ELF-1 (cell line): ENCODE measurements around the gene ARL10.
"Not testable (repeated sequence)": the region's sequence is repeated elsewhere in the genome, so short reads cannot be mapped to it uniquely, and the experiment has no call there.

Source experiments
- DNase-seq: peaks from one replicate; pipeline ENCODE4 v3.0.0-alpha.2; 2016; ENCODE audit warnings: low read depth, low spot score

Gene ARL10

DNA sequence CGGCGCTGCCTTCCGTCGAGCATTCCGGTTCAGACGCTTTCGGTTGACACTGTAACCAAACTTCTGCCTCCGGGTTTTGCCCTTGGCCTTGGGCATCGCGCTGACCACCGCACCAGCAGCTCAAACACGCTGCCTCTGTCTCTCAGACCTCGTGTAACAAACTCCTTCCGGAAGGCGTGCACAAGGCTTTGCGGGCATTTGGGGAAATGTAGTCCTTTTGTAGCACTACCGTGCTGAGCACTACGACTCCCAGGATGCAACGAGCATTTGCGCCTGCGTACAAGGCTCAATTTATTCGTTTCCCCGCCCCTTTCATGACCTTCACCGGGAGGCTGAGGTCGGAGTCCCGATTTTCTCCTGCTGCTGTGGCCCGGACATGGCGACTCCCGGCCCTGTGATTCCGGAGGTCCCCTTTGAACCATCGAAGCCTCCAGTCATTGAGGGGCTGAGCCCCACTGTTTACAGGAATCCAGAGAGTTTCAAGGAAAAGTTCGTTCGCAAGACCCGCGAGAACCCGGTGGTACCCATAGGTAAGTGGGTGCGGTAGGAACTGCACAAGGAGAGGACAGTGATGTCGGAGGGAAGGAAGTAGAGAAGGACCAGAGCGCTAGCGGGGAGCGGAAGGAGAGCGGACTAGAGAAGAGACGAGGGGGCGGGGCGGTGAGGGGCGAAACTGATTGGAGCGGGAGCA, 23.3 kb downstream of the ARL10 start, which contains the start of the genes HIGD2A and NOP16:
Gene HIGD2A, plus strand, starts transcription at position 308 of the 691 bp plus-strand sequence. Its CDS starts 69 bp downstream, at position 377.
Gene NOP16, minus strand, starts transcription at position 155 of the 691 bp plus-strand sequence. Its CDS starts 59 bp downstream, at position 96.
- DNase-seq: peak; percentile 98

DNA sequence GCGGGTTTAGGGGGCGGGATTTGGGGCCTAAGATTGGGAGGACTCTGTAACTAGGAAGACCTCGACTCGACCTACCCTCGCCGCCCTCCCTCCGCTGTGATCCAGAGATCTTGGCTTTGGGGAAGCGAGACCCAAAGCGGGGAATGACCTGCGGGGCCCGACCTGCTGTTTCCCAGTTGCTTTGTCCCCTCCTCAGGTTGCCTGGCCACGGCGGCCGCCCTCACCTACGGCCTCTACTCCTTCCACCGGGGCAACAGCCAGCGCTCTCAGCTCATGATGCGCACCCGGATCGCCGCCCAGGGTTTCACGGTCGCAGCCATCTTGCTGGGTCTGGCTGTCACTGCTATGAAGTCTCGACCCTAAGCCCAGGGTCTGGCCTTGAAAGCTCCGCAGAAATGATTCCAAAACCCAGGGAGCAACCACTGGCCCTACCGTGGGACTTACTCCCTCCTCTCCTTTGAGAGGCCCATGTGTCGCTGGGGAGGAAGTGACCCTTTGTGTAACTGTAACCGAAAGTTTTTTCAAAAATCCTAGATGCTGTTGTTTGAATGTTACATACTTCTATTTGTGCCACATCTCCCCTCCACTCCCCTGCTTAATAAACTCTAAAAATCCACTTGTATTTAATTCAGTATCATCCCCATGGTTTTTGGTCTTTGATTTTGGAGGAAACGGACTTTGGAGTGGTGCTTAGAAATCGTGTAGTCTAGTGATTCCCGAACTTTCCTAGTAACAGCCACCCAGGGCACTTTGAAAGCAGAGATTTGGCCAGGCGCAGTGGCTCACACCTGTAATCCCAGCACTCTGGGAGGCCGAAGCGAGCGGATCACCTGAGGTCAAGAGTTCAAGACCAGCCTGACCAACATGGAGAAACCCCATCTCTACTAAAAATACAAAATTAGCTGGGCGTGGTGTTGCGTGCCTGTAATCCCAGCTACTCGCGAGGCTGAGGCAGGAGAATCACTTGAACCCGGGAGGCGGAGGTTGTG, 24.1 kb downstream of the ARL10 start:
- no peak for DNase-seq

DNA sequence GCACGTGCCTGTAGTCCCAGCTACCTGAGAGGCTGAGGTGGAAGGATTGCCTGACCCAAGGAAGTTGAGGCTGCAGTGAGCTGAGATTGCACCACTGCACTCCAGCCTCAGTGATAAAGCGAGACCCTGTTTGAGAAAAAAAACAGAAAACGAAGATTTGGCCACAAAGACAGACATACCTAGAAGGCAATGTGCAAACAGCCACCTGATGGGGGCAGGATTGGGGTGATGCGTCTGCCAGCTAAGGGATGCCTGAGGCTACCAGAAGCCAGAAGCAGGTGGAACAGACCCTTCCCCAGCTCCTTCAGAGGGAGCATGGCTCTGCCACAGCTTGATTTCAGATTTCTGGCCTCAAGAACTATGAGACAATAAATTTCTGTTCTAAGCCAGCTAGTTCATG, 26.2 kb downstream of the ARL10 start:
- no peak for DNase-seq

DNA sequence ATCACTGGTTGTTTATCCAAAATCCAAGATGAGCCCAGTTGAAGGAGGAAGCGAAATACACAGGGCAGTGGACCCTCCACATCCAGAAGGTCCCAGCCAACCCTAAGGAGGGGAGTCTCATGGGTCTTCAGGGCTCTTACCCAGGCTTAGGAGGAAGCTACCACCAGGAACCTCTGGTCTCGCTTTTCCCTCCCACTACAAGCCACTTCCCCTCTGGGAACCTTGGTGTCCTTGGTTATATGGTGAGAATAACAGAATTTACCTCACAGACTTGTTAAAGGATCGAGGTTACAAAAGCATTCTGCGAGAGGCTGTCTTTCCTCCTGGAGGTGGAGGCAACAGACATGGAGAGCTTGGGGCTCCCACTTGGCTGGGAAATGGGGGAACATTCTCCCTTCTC, 26.7 kb downstream of the ARL10 start:
- DNase-seq: no peak

DNA sequence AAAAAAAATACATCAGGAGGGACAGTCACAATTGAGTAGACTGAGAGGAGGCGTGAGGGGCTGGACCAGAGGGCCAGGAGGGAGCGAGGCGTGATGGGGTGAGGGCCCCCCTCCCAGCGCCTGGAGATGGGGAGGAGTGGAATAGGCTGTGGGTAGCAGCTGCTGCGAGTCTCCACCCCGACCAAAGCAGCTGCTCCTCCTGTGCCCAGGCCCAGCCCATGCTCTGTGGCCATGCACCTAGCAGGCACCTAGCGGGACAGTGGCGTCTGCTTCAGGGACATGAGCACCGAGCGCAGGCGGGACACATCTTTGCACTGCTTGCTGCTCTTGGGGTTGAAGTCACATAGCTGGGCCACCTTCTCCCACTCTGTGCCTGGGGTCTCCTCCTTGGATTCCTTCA, 27.2 kb downstream of the ARL10 start:
- no peak for DNase-seq

DNA sequence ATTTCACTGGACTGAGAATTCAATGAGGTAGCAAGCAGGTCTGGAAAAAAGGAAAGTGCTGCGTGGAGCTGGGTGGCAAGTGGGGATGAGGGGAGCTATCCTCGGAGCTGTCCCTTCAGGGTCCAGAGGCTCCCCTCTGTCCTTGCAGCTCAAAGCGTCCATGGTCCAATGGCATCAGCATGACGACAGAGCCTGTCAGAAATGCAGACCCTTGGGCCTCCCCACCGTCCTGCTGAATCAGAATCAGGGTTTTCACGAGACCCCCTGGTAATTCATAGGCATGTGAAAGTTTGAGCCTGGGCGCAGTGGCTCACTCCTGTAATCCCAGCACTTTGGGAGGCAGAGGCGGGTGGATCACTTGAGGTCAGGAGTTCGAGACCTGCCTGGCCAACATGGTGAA, 28.8 kb downstream of the ARL10 start:
- DNase-seq: no peak

DNA sequence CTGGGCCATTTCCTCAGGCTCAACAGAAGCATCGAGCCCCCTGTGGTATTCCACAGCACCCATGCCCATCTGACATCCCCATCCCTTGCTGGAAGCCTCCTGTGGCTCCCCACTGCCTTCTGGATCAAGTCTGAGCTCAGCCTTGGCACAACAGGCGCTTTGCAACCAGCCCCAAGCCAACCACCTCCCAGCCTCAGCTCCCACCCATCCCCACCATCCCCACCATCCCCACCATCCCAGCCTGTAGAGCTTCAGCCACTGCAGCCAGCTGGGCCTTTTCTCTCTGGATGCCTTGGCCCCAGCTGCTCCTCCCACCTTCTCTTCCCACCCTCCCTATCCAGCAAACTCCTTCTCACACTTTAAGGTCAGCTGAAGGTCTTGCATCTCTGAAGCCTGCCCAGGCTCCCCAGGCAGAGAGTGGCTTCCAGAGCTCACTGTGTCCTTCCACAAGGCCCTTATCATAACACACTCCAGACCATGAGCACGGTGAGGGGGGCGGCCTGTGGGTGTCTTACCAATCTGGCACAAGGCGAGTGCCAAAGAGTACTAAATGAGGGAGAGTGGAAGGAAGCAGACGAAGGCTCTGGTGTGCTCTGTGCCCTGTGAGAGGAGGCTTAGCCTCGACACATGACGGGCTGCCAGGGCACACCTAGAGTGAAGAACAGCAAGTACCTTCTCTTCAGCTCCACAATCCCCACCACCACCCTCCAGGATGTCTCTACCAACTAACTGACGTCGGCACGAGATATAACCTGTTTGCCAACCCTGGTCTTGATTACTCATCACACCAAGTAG, 29.8 kb downstream of the ARL10 start:
- DNase-seq: no peak

DNA sequence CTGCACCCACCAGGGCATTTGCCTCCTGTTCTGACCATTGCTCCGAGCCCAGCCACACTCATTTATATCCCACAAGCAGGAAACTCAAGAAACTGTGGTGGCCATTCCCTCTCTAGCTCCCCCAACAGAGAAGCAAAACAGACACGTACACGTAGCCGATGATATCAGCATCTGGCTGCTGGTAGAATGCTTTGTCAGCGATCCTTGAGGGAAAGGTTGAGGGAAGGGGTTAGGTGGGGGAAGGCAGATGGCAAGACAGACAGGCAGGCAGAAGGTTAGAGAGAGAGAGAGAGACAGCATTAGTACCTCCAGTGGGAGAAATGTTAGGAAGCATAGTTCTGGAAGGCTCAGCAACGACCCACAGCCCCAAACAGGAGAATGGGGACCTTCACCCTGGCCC, 31.0 kb downstream of the ARL10 start:
- peak; percentile 53 for DNase-seq

DNA sequence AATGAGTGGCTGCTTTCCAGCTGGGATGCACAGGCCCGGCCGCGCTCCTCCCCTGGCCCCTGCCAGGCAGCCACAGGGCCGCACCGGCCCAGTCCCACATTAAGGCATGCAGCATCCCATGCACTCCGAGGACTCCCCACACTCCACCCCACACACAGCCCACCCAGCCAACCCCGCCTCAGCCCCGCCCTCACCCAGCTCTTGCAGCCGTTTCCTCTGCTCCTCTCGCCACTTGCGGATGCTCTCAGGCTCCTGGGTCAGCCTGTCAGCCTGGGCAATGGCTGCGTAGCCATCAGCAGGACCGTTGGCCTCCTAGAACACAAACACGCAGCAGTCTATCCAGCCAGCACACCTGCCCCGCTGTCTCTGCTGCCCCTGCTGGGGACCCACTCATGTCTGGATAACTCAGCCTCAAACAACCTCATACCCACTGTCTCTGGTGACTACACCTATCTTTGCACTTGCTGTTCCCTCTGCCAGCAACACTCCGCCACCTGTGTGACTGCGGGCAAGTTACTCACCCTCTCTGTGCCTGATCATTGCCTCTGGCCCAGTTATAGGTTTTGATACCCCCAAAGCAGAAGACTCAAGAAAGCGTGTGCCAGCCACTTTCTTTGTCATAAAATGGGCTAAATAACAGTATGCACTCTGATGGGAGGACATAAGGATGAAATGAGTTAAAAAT, 32.6 kb downstream of the ARL10 start:
- DNase-seq: no peak

DNA sequence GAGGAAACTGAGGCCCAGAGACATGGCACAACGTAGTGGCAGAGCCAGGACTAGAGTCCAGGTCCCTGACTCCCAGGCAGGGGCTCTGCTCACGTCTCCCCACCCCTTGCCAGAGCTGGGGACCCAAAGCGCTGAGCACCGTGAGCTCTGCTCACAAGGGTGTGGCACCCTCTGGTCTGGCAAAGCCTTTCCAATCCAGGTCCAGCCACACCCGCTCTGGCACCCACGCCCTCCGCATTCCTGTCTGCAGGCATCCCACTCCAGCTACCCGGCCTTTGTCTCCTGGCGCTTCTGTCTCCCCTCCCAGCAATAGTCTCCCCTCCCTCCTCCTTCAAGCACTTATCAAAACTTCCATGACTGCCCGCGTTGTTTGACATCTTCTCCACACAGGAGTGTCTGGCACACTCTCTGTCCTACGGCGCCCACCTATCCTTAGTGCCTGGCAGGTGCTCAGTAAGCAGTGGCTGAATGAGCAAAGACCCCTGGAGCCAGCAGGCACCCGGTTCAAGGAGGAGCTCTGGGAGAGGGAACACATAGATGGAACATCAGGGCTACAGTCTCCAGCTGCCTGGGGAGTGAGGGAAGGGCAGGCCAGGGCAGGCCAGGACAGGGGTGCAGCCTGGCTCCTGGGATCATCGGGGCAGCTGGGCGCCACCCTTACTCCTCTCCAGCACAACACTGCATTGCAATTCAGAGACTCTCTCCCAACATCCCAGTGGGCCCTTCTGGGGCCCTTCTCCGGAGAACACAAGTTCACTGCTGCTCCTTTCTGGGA, 35.3 kb downstream of the ARL10 start:
- peak; percentile 48 for DNase-seq

DNA sequence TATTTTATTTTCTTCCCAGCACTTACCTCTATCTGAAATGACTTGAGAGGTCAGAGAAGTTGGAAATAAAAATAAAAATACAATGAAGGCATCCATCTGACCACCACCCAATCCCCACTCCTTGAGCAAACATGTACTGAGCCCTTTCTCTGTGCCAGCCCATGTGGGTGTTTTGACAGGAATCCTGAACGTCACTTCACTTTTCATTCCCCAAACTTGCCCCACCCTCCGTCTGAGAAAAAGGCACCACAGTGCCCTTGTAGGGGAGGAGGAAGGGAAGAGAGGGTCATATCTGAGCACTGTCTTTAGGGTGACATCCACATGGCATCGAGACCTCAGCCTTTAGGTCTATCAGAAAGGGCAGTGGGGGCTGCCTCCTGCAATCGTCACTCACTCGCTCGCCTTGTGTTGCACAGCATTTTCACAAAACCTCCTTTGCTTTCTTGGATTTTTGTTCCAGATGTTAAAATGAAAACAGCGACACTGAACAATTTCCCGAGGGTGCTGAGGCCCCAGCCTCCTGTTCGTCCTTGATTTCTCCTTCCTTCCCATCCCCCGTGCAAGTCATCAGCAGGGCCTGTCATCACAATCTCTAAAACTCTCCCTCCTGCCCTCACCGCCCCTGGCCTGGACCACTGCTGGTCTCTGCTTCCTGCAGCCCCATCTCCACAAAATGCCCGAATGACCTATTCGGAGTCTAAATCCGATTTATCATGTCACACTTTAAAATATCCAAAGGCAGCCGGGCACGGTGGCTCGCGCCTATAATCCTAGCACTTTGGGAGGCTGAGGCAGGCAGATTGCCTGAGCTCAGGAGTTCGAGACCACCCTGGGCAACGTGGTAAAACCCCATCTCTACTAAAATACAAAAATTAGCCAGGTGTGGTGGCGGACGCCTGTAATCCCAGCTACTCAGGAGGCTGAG, 36.3 kb downstream of the ARL10 start:
- no peak for DNase-seq

DNA sequence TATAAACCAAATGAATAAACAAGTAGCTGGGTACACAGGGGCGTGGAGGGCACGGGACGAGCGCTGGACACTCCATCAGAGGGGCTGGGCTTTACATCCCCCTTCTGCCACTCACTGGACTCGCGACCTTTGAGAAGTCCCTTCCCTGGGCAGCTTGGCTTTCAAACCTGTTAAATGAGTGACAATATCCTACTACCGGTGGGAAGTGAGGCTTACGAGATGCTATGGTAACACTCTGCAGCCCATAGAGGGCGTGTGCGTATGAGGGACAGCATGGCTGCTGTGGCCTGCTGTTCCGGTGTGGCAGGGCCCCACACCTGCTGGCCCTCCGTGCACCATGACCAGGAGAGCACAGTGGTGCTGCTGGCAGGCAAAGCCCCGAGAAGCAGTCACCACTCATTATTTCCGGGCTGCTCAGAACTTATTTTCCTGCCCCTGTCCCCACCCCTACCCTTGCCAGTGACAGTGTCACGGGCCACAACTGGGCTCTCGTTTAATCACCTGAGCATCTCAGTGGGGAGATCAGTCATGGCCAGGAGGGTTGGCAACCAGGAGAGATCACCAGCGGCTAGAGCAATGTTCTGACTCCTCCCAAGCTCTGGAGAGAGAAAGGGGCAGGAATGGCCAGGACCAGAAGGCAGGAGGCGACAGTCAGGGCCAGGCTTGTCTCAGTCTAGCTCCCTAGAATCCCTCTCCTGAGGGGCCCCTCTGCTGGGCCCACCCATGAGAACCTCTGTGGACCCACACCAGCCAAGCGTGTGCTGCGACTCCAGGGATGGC, 40.6 kb downstream of the ARL10 start:
- DNase-seq: peak; percentile 58

DNA sequence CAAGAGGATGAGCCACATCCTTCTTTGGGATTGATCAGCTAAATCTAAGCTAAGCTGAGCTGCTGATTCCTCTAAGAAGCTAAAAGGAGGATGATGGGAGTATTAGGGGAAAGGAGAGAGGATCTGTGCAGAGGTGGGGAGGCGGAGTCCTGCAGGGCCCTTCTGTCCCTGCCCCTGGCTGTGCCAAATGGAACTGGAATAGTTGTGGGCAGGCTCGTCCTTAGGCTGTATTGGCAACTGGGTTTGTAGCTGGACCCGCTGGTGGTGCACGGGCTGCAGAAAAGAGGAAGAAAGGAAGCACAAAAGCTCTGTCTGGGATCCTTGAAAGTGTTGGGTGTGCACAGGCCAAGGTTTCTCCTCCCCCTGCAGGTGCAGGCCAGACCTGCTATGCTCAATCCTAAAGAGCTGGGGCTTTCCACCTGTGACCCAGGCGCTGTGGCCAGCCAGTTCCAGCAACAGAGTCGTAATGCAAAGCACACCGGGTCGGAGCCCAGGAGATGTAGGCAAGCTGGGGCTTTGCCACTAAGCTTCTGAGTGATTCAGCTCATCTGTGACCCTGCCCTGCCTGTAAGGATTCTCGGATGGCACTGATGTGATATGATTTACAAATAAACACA, 41.3 kb downstream of the ARL10 start:
- no peak for DNase-seq

DNA sequence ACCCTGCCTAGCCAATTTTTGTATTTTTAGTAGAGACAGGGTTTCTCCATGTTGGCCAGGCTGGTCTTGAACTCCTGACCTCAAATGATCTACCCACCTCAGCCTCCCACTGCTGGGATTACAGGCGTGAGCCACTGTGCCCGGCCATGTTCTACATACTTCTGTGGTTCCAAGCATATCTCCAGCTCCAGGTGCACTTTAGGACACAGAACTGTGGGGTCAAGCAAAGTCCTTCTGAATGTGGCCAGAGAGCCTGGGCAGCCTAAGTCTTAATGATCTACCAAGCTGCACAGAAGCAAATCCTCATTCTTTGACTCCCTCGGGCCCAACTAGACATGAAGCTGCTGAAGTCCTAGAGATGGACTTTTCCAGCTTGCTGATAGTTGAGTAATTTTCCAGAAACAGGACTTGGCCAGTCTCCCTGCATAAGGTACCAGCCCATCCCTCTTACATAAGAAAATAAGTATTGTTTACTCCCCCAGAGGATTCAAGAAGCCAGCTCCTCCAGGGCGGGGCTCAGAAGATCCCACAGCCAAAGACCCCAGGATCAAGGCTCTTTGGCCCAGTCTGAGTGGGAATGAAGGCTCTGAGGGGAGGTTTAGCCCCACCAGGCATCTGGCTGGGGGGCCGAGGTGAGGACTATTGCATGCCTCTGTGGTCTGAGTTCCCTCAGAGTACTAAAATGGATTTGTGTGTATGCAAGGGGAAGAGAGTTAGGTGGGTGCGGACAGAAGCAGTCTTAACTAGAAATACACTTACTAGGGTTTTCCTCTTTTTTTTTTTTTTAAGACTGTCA, 42.4 kb downstream of the ARL10 start:
- no peak for DNase-seq

DNA sequence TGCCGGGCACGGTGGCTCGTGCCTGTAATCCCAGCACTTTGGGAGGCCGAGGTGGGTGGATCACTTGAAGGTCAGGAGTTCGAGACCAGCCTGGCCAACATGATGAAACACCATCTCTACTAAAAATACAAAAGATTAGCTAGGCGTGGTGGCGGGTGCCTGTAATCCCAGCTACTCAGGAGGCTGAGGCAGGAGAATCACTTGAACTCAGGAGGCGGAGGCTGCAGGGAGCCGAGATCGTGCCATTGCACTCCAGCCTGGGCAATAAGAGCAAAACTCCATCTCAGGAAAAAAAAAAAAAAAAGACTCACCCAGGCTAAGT, 42.9 kb downstream of the ARL10 start:
- not testable (repeated sequence) for DNase-seq

DNA sequence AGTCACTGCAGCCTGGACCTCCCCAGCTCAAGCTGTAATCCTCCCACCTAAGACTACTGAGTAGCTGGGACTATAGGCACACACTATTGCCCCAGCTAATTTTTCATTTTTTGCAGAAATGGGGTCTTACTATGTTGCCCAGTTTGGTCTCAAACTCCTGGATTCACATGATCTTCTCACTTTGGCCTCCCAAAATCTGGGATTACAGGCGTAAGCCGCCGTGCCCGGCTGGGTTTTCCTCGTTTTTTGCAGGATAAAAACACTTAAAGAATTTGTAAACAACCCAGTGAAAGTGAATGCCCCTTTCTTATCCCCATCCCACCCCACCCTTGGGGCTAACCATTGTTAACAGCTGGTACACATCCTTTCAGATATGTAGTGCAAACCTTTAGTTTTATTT, 43.3 kb downstream of the ARL10 start:
- DNase-seq: no peak

DNA sequence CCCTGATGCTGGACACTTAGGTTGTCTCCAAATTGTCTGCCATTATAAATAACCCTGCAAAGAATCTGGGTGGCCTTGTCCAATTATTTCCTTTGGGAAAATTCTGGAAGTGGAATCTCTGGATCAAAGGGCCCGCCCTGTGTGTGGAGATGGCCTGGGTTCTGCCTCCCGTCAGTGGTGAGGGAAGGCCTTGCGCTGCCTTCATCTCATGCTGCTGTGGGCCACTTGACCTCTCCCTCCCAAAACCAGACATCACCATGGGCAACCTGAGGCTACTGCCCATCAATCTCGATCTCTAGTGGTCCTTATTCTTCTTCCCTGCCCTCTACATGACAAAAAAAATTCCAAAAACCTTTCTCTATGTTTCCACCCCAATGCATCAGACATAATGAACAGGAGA, 44.5 kb downstream of the ARL10 start:
- no peak for DNase-seq
